Spinal cord (tissue), 10 donors: Measurements from ENCODE around the gene CLDN14. TPM values are rescaled to one million over a fixed set of nuclear protein-coding genes. Genes with fewer than 3 reads are reported as not detected.

Source experiments
- DNase-seq, 6 donors: peaks; one replicate each; pipeline versions ENCODE4 v3.0.0 to v3.0.0-alpha.2; 2013 to 2015; ENCODE audit warnings: low spot score in 6 of 6, low read depth in 4 of 6
- H3K27ac ChIP-seq: one replicate; pipeline ENCODE4 v1.5.1; 2013; ENCODE audit warnings: low read depth, low read length, control low read depth
- H3K27me3 ChIP-seq: one replicate; pipeline ENCODE4 v1.6.1; 2013; ENCODE audit warnings: low read length; ENCODE audit not compliant: control insufficient read depth, insufficient read depth
- H3K36me3 ChIP-seq: one replicate; pipeline ENCODE4 v1.6.1; 2013; ENCODE audit warnings: low read length; ENCODE audit not compliant: control insufficient read depth, insufficient read depth
- H3K4me1 ChIP-seq: one replicate; pipeline ENCODE4 v1.6.1; 2013; ENCODE audit warnings: low read length; ENCODE audit not compliant: control insufficient read depth, insufficient read depth
- H3K4me3 ChIP-seq: one replicate; pipeline ENCODE4 v1.5.1; 2013; ENCODE audit warnings: low read depth, low read length, control low read depth
- H3K9me3 ChIP-seq: one replicate; pipeline ENCODE4 v1.6.1; 2013; ENCODE audit warnings: low read length; ENCODE audit not compliant: control insufficient read depth, insufficient read depth
- WGBS: methylation state at CpG from one replicate; pipeline ENCODE4 v1.1.5; 2013; ENCODE audit warnings: missing lambda C conversion rate; ENCODE audit not compliant: insufficient coverage; 5-methylcytosine and 5-hydroxymethylcytosine counted together
- long read RNA-seq, 4 donors: transcript quantifications; one replicate each; lab custom pipeline, GENCODE V29; 2026
- polyA plus RNA-seq, 2 donors: library from polyadenylated mRNA; unstranded; fragments of 120-200 nt; gene quantifications; one replicate each; pipeline ENCODE4 v1.2.1, GENCODE V29; 2013; ENCODE audit not compliant: insufficient read length in 2 of 2
- total RNA-seq, 2 donors: library from RNA; depleted of rRNA in 1 of 2; stranded (reverse); fragments of 120-200 nt in 1 of 2; fragments of >200 nt in 1 of 2; gene quantifications; one replicate each; pipeline versions ENCODE4 v1.2.3 to v1.2.4, GENCODE V29; 2013 to 2014
- donor health status: healthy.

CLDN14 gene
- total RNA-seq (not detected), polyA plus RNA-seq (under 1 TPM; 0.29 to 0.56 TPM)
- long read RNA-seq, donor 1 = 0 reads
- long read RNA-seq, donor 2 = 0 reads
- long read RNA-seq, donor 3 = 0 reads
- long read RNA-seq, donor 4 = 0 reads

- H3K27me3 ChIP-seq = no peaks in the 10 kb centered on the region
- no peaks in the 10 kb centered on the region for H3K9me3 ChIP-seq
- H3K36me3 ChIP-seq = no peaks in the 10 kb centered on the region
- DNase-seq = peak in 1 of 6 donors; percentile 58
- H3K4me1 ChIP-seq = peaks cover 5% of the 10 kb centered on the region
- no peak within 1 kb of the TSS for H3K4me3 ChIP-seq
- H3K27ac ChIP-seq = no peak within 1 kb of the TSS
- WGBS = 80% methylated on average over 17 of the region's 25 CpGs
These were observed at the start of gene CLDN14 for GRCh38 chr21:36479415-36480402. Gene CLDN14 (minus strand): TSS chr21:36480122. CDS start chr21:36461695, 18,427 bp downstream.

GRCh38 chr21:36528716-36529115 lies 48.8 kb upstream of the CLDN14 start:
- peak in 1 of 6 donors; percentile 58 for DNase-seq
- H3K27me3 ChIP-seq = no peaks in the 10 kb centered on the region

GRCh38 chr21:36527317-36527716 lies 47.4 kb upstream of the CLDN14 start:
- 80% methylated on average over 1 of the region's 6 CpGs for WGBS
- H3K36me3 ChIP-seq = no peaks in the 10 kb centered on the region
- no peak overlapping the region for H3K27ac ChIP-seq
- H3K27me3 ChIP-seq = no peaks in the 10 kb centered on the region
- peak in 1 of 6 donors; percentile 44 for DNase-seq
- H3K4me1 ChIP-seq = no peaks in the 10 kb centered on the region
- H3K9me3 ChIP-seq = no peaks in the 10 kb centered on the region
- no peak overlapping the region for H3K4me3 ChIP-seq

More at GRCh38 chr21:36528716-36529115, 48.8 kb upstream of the CLDN14 start:
- Histone ChIP-seq H3K27ac (no peak overlapping the region), H3K4me1 (no peaks in the 10 kb centered on the region), H3K36me3 (no peaks in the 10 kb centered on the region), H3K9me3 (no peaks in the 10 kb centered on the region), H3K4me3 (no peak overlapping the region)
- 36% methylated on average over 3 of the region's 6 CpGs for WGBS

GRCh38 chr21:36526104-36526503 lies 46.2 kb upstream of the CLDN14 start:
- no peak overlapping the region for H3K27ac ChIP-seq
- no peak for DNase-seq
- H3K4me3 ChIP-seq = no peak overlapping the region
- no peaks in the 10 kb centered on the region for H3K9me3 ChIP-seq
- no peaks in the 10 kb centered on the region for H3K27me3 ChIP-seq
- H3K4me1 ChIP-seq = no peaks in the 10 kb centered on the region
- 95% methylated on average over 4 of the region's 4 CpGs for WGBS
- no peaks in the 10 kb centered on the region for H3K36me3 ChIP-seq

- Histone ChIP-seq H3K4me3 (no peak overlapping the region), H3K9me3 (no peaks in the 10 kb centered on the region), H3K27me3 (no peaks in the 10 kb centered on the region), H3K4me1 (no peaks in the 10 kb centered on the region), H3K36me3 (no peaks in the 10 kb centered on the region), H3K27ac (no peak overlapping the region)
- no peak for DNase-seq
- WGBS = 100% methylated on average over 6 of the region's 9 CpGs
These were observed 44.6 kb upstream of the CLDN14 start for GRCh38 chr21:36524477-36524876.

GRCh38 chr21:36522219-36522808 lies 42.4 kb upstream of the CLDN14 start:
- DNase-seq = peak in 1 of 6 donors; percentile 17
- Histone ChIP-seq H3K27me3 (no peaks in the 10 kb centered on the region), H3K36me3 (no peaks in the 10 kb centered on the region), H3K4me1 (no peaks in the 10 kb centered on the region), H3K27ac (no peak overlapping the region), H3K9me3 (no peaks in the 10 kb centered on the region), H3K4me3 (no peak overlapping the region)
- WGBS = 62% methylated on average over 7 of the region's 14 CpGs

GRCh38 chr21:36518883-36519492 lies 39.1 kb upstream of the CLDN14 start:
- no peak overlapping the region for H3K27ac ChIP-seq
- no peaks in the 10 kb centered on the region for H3K27me3 ChIP-seq
- whole genome bisulfite sequencing = 90% methylated on average over 5 of the region's 10 CpGs
- no peaks in the 10 kb centered on the region for H3K36me3 ChIP-seq
- H3K4me3 ChIP-seq = no peak overlapping the region
- no peaks in the 10 kb centered on the region for H3K9me3 ChIP-seq
- DNase-seq = no peak
- no peaks in the 10 kb centered on the region for H3K4me1 ChIP-seq

GRCh38 chr21:36517366-36518075 lies 37.6 kb upstream of the CLDN14 start:
- no peak for DNase-seq
- H3K27me3 ChIP-seq = no peaks in the 10 kb centered on the region
- H3K27ac ChIP-seq = no peak overlapping the region
- no peak overlapping the region for H3K4me3 ChIP-seq
- no peaks in the 10 kb centered on the region for H3K36me3 ChIP-seq
- WGBS = 77% methylated on average over 4 of the region's 6 CpGs
- H3K4me1 ChIP-seq = no peaks in the 10 kb centered on the region
- no peaks in the 10 kb centered on the region for H3K9me3 ChIP-seq

- no peak overlapping the region for H3K4me3 ChIP-seq
- no peak overlapping the region for H3K27ac ChIP-seq
- H3K27me3 ChIP-seq = no peaks in the 10 kb centered on the region
- no CpG with 5 or more reads among the region's 3 CpGs for WGBS
- no peak for DNase-seq
- no peaks in the 10 kb centered on the region for H3K4me1 ChIP-seq
- no peaks in the 10 kb centered on the region for H3K9me3 ChIP-seq
- H3K36me3 ChIP-seq = no peaks in the 10 kb centered on the region
These were observed 36.4 kb upstream of the CLDN14 start for GRCh38 chr21:36516281-36516680.
